ENCODE data around the gene HOXA13.

Gene HOXA13

DNA sequence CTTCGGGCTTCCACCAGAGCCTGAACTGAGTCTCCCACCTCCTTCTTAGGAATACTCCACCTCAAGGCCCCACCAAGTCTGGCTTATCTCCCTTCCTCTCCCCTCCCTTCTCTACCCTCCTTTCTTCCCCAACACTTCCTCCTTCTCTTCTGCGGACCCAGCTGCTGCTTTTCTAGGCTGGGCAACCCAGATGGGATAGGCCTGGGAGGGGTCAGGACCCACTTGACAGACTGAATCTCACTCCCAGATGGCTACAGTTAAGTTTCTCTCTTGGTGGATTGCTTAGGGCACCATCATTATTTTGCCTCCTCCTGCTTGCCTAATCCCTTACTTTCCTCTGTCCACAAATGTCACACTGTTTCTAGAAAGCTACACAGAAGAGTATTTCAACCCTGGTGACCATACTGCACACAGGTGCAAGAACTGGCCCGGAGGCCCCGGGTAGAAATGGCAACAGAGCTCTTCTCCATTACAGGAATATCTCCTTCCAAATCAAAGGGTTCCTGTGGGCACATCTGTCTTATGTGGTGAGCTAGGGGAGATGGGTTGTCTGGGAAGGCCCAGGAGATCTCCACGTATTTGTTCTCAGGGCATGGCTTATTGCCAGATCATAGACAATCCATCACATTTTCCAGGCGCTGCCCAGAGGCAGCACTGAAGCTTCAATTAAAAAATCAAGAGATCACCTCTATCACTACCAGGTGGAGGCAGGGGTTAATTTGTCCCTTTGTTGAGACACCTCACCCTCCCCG is 9.7 kb downstream of the HOXA13 start:
- H3K4me3 ChIP-seq (ENCODE audit: low read depth, low read length) = no peak overlapping the region
- TF ChIP-seq, protein P1, sequence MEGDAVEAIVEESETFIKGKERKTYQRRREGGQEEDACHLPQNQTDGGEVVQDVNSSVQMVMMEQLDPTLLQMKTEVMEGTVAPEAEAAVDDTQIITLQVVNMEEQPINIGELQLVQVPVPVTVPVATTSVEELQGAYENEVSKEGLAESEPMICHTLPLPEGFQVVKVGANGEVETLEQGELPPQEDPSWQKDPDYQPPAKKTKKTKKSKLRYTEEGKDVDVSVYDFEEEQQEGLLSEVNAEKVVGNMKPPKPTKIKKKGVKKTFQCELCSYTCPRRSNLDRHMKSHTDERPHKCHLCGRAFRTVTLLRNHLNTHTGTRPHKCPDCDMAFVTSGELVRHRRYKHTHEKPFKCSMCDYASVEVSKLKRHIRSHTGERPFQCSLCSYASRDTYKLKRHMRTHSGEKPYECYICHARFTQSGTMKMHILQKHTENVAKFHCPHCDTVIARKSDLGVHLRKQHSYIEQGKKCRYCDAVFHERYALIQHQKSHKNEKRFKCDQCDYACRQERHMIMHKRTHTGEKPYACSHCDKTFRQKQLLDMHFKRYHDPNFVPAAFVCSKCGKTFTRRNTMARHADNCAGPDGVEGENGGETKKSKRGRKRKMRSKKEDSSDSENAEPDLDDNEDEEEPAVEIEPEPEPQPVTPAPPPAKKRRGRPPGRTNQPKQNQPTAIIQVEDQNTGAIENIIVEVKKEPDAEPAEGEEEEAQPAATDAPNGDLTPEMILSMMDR (conservative IDR thresholded peaks at IDR 0.05; ENCODE audit: low read depth, low read length) = no peak

DNA sequence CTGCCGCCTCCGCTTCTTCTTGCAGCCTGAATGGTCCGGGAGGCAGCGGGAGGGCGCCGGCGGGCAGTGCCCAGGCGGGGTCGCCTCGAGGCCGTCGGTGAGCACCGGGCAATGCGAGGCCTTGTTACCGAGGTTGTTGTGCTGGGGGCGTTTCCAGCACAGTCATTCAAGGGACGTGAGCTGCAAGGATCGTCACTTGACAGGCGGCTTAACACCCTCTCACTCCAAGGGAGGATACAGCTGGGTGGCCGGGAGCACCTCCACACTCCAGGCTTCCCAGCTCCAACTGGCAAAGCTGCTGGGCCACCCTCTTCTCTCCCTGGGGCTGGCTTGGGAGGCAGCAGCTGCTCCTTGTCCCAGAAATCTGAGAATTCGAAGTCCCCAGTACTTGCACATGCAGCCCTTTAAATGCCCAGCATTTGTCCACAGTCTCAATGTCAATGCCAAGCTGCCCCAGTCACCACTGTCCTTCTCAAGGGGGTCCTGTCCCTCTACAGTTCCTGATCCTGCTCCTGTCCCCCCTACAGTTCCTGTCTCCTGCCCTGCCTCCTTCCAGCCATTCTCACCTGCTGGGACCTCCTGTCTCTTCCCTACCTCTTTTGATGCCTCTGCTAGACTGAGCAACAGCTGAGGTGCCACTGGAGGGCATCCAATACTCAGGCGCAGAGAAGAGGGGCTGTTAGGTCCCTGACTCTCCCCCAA is 10.4 kb downstream of the HOXA13 start:
- H3K4me3 ChIP-seq (ENCODE audit: low read depth, low read length) = no peak overlapping the region
- DNase-seq (ENCODE audit: low read depth) = no peak
- TF ChIP-seq, protein P1 (conservative IDR thresholded peaks at IDR 0.05; ENCODE audit: low read depth, low read length) = no peak

More for the DNA sequence above, 9.7 kb downstream of the HOXA13 start:
- DNase-seq (ENCODE audit: low read depth) = no peak

DNA sequence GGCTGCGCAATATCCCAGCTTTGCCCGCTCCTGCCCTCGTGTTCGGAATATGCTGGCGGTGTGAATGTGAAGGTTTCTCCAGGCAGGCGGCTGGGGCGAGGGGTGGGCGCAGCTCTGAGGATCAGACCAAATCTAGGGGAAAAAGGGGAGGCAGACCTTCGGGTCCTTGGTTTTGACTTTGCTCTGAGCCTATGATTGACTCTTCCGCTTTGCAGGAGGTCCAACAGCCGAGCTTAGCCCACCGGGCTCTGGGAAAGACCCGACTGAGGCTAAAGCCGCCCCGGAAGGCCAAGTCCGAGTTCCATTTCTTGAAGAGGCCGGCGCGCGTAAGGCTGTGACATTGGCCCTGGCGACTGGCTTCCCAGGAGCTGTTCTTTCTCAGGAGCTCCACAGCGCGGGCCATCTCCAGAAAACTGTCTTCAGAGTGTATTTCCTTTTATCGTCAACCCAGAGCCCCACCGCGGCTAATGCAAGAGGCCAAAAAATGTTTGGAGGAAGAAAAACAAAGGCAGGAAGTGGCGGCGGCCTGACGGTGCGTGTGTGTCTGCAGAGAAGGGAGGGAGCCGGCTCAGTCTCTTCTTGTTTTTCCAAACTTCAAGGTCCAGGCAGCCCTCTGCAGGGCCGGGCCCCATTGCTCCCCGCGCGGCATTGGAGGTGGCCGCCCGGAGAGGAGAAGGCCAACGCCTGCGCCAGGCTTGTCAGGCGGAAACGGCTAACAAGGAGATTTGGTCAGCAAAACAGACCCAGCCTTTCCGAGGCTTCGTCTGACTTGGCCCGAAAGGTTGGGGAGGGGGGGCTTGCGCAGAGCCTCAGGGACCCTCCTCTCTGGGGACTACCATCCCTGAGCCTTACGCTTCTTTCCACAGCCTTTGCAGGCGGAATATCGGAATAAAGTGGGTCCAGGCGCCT is 11.3 kb downstream of the HOXA13 start:
- no peak overlapping the region for H3K4me3 ChIP-seq (ENCODE audit: low read depth, low read length)

DNA sequence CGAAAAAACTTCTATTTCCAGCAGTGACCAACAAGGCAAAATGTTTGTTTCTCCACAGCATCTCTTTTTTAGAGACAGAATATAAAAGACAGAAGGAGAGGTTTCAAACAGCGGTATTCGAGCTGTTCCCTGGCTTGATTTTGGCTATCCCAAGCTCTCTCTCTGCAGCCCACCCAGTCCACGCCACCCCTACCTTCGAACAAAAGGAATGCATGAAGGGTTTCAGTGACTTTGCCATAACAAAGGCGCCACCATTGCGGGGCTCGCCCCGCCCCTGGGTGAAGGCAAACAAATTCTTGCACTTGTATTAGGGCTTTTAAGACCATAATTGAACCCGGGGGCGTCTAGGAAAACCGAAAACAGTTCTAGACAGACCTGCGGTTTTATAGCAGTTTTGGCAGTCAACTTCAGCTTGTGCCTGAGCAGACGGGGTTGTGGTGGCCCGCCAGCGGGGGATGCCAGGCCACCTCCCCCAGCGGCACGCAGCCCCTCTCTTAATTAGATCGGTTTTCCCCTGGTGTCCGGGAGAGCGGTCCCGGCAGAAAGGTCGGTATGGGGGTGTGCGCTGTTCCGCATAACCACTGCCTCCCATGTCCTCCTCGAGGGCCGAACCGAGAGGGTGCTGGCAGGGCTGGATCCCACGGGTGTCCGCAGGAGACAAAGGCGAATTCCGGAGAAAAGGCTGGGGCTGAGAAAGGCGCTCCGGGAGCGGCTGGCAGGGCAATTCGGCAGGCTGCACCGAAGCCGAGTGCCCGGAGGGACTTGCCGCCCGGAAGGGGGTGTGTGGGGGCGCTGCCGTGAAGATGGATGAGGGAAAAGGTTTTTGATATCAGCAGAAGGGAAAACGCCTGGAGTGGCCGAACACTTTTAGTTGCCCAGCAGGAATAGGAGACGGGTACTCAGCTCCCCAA is 12.2 kb downstream of the HOXA13 start:
- TF ChIP-seq, protein P1 (conservative IDR thresholded peaks at IDR 0.05; ENCODE audit: low read depth, low read length) = no peak
- DNase-seq (ENCODE audit: low read depth) = no peak
- no peak overlapping the region for H3K4me3 ChIP-seq (ENCODE audit: low read depth, low read length)

More for the DNA sequence above, 11.3 kb downstream of the HOXA13 start:
- TF ChIP-seq, protein P1 (conservative IDR thresholded peaks at IDR 0.05; ENCODE audit: low read depth, low read length) = no peak
- DNase-seq (ENCODE audit: low read depth) = no peak

DNA sequence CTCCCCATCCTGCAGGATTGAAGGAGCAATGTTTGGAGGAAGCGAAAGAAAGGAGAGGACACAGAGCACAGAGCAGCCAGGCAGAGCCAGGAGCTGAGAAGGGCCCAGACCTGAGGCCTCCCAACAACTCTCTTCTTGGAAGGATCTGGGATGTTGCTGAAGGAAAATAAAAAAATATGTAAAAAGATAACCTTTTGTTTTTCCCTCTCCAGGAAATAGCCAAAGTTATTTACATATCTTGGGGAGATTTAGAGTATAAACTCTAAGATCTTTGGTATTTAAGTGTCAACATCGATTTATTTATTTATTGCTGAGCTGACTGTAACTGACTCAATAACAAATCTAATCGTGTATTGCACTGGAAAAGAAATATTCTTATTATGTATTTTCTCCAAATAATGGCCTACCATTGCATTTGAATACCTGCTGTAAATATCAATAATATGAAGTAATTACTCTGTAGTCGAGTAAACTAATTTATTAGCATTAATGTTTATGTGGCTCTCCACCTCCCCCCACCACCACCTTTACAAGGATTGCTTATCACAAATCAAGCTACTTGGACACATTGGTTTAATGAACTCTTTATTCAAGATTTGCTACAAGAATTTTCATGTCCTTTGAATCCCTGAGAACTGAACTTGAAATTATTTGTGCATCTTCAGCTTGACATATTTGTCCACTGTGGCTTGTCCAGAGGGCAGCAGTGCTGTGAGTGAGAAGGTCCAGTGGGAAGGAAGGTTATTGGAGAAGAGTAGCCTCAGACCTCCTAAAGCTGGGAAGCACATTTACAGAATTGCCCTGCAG is 13.0 kb downstream of the HOXA13 start:
- no peak for DNase-seq (ENCODE audit: low read depth)
- TF ChIP-seq, protein P1 (conservative IDR thresholded peaks at IDR 0.05; ENCODE audit: low read depth, low read length) = no peak
- H3K4me3 ChIP-seq (ENCODE audit: low read depth, low read length) = no peak overlapping the region
